Measurements from ENCODE around the gene FBXO41.

GRCh38 chr2:73281244-73281643 is 3.0 kb downstream of the FBXO41 start:
- no peak for TF ChIP-seq CTCF (IDR thresholded peaks at IDR 0.05)
- TF ChIP-seq EP300 (IDR thresholded peaks at IDR 0.05): no peak
